ENCODE results near the gene RCC1.
"Not testable (repeated sequence)": the region's sequence is repeated elsewhere in the genome, so short reads cannot be mapped to it uniquely, and the experiment has no call there.

DNA sequence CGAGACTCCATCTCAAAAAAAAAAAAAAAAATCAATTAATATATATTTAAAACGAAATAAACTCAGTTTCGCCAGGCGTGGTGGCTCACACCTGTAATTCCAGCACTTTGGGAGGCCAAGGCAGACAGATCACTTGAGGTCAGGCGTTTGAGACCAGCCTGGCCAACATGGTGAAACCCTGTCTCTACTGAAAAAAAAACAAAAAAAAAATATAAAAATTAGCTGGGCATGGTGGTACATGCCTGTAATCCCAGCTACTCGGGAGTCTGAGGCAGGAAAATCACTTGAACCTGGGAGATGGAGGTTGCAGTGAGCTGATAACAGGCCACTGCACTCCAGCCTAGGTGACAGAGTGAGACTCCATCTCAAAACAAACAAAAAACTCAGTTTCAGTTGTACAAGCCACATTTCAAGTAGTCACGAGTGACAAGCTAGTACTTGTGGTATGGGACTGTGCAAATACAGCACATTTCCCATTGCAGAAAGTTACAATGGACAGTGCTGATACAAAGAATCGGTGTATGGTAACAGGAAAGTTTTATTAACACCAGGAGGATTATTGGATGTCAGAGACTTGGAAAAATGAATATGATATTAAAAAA, 35.7 kb downstream of the RCC1 start:
- not testable (repeated sequence) for TF ChIP-seq CTCF, POLR2A (IDR thresholded peaks at IDR 0.05)
